H1 (cell line): ENCODE results near the gene GOLIM4. TPM values are rescaled to one million over a fixed set of nuclear protein-coding genes. Genes with fewer than 3 reads are reported as not detected.

ENCODE experiments used
- CTCF ChIA-PET: fragments of 300-600 bp; sonication (Branson Sonifier 250); formaldehyde crosslinking; loops from one replicate; lab custom pipeline; 2021; ENCODE audit not compliant: partially characterized antibody; lab: Charles Lee
- POLR2A ChIA-PET: fragments of 300-600 bp; sonication (Branson Sonifier 250); formaldehyde crosslinking; loops from one replicate; lab custom pipeline; 2021; ENCODE audit warnings: inconsistent platforms; ENCODE audit not compliant: partially characterized antibody; lab: Charles Lee
- DNase-seq, 2 experiments: peaks; one replicate each; pipeline versions ENCODE4 v3.0.0 to v3.0.0-alpha.2; 2010 to 2022; ENCODE audit warnings: low spot score in 2 of 2, low read depth in 1 of 2, mixed read lengths in 1 of 2
- FAIRE-seq: peaks from 2 replicates; lab custom pipeline; 2011; peaks lifted over from hg19 to GRCh38; lab: Jason Lieb, UNC
- H2AFZ ChIP-seq: 2 replicates; pipeline ENCODE4 v1.8.1; 2012; ENCODE audit warnings: low read length, inconsistent platforms
- H2AK5ac ChIP-seq: 2 replicates; pipeline ENCODE4 v1.6.1; 2013; ENCODE audit warnings: low read depth, low read length
- H2BK120ac ChIP-seq: replicated peaks from 2 replicates; pipeline ENCODE3; 2013; ENCODE audit warnings: low read depth, low read length, inconsistent platforms
- H2BK12ac ChIP-seq: 2 replicates; pipeline ENCODE4 v1.6.1; 2013; ENCODE audit warnings: low read depth, low read length
- H2BK15ac ChIP-seq: 2 replicates; pipeline ENCODE4 v1.6.1; 2013; ENCODE audit warnings: low read length
- H2BK20ac ChIP-seq: 2 replicates; pipeline ENCODE4 v1.6.1; 2013; ENCODE audit warnings: low read length
- H2BK5ac ChIP-seq: 2 replicates; pipeline ENCODE4 v1.6.1; 2013; ENCODE audit warnings: low read depth, low read length
- H3K14ac ChIP-seq: 2 replicates; pipeline ENCODE4 v1.6.1; 2013; ENCODE audit warnings: inconsistent platforms; ENCODE audit not compliant: insufficient read length
- H3K18ac ChIP-seq: 2 replicates; pipeline ENCODE4 v1.6.1; 2013; ENCODE audit warnings: low read length; ENCODE audit errors: extremely low read depth
- H3K23ac ChIP-seq: 2 replicates; pipeline ENCODE4 v1.6.1; 2013; ENCODE audit warnings: inconsistent platforms; ENCODE audit not compliant: insufficient read length
- H3K23me2 ChIP-seq: 2 replicates; pipeline ENCODE4 v1.6.1; 2013; ENCODE audit warnings: low read depth, low read length
- H3K27ac ChIP-seq: 2 replicates; pipeline ENCODE4 v1.6.1; 2011; ENCODE audit warnings: low read depth, low read length, inconsistent platforms
- H3K27me3 ChIP-seq, 4 experiments: replicated peaks in 1 of 4; 1 replicate in 1 of 4; 2 replicates in 3 of 4; pipeline versions ENCODE4 v1.6.1 to v1.8.1; 2011 to 2013; ENCODE audit warnings: low read length in 3 of 4, mild to moderate bottlenecking in 3 of 4, inconsistent platforms in 2 of 4, mixed read lengths in 2 of 4, moderate library complexity in 1 of 4; ENCODE audit not compliant: control insufficient read depth in 3 of 4, insufficient read depth in 3 of 4; ENCODE audit errors: extremely low read depth in 1 of 4
- H3K36me3 ChIP-seq, 4 experiments: 2 replicates each; pipeline versions ENCODE4 v1.6.1 to v1.8.1; 2011 to 2013; ENCODE audit warnings: mild to moderate bottlenecking in 4 of 4, low read length in 3 of 4, moderate library complexity in 2 of 4, control low read depth in 1 of 4, inconsistent platforms in 1 of 4; ENCODE audit not compliant: insufficient read depth in 4 of 4, control insufficient read depth in 2 of 4
- H3K4ac ChIP-seq: replicated peaks from 2 replicates; pipeline ENCODE3; 2013; ENCODE audit warnings: low read length, low read depth, mixed read lengths, inconsistent platforms; ENCODE audit not compliant: insufficient read length
- H3K4me1 ChIP-seq, 4 experiments: replicated peaks in 1 of 4; 1 replicate in 1 of 4; 2 replicates in 3 of 4; pipeline versions ENCODE4 v1.6.1 to v1.8.1; 2011 to 2013; ENCODE audit warnings: low read length in 3 of 4, inconsistent platforms in 2 of 4, mixed read lengths in 1 of 4; ENCODE audit not compliant: insufficient read depth in 4 of 4, control insufficient read depth in 3 of 4
- H3K4me2 ChIP-seq, 2 experiments: 2 replicates each; pipeline versions ENCODE4 v1.6.1 to v1.8.1; 2011 to 2013; ENCODE audit warnings: low read depth in 2 of 2, low read length in 2 of 2, control low read depth in 1 of 2, inconsistent platforms in 1 of 2, mild to moderate bottlenecking in 1 of 2; ENCODE audit not compliant: insufficient read depth in 1 of 2
- H3K4me3 ChIP-seq, 4 experiments: fragments of 200-600, 300-600 bp in 1 of 4; sonication (generic), shearing (Covaris generic), sonication (Bioruptor Twin) in 1 of 4; 2 replicates each; pipeline versions ENCODE4 v1.5.1 to v1.8.1; 2011 to 2016; ENCODE audit warnings: low read length in 4 of 4, low read depth in 3 of 4, control low read depth in 2 of 4, inconsistent platforms in 2 of 4, mild to moderate bottlenecking in 2 of 4, mixed read lengths in 1 of 4, moderate library complexity in 1 of 4; ENCODE audit not compliant: insufficient read depth in 2 of 4; ENCODE audit errors: extremely low read depth in 1 of 4
- H3K56ac ChIP-seq: replicated peaks from 2 replicates; pipeline ENCODE3; 2013; ENCODE audit warnings: low read depth, mild to moderate bottlenecking, mixed read lengths, low read length, inconsistent platforms; ENCODE audit not compliant: insufficient read length
- H3K79me1 ChIP-seq: 2 replicates; pipeline ENCODE4 v1.6.1; 2013; ENCODE audit warnings: low read depth, low read length, control low read depth
- H3K79me2 ChIP-seq, 2 experiments: 2 replicates each; pipeline versions ENCODE4 v1.6.1 to v1.8.1; 2012 to 2013; ENCODE audit warnings: low read length in 2 of 2, mild to moderate bottlenecking in 2 of 2, inconsistent platforms in 1 of 2; ENCODE audit not compliant: insufficient read depth in 2 of 2, control insufficient read depth in 1 of 2
- H3K9ac ChIP-seq, 4 experiments: replicated peaks in 1 of 4; 1 replicate in 1 of 4; 2 replicates in 3 of 4; pipeline versions ENCODE4 v1.6.1 to v1.8.1; 2011 to 2013; ENCODE audit warnings: low read depth in 3 of 4, low read length in 3 of 4, control low read depth in 2 of 4, mild to moderate bottlenecking in 2 of 4, moderate library complexity in 2 of 4, inconsistent platforms in 1 of 4; ENCODE audit errors: extremely low read depth in 1 of 4
- H3K9me3 ChIP-seq, 2 experiments: 2 replicates each; pipeline versions ENCODE4 v1.6.1 to v1.8.1; 2012 to 2013; ENCODE audit warnings: mild to moderate bottlenecking in 2 of 2, moderate library complexity in 2 of 2, control low read depth in 1 of 2, inconsistent platforms in 1 of 2, low read depth in 1 of 2, low read length in 1 of 2, mixed read lengths in 1 of 2; ENCODE audit not compliant: insufficient read depth in 2 of 2
- H4K20me1 ChIP-seq, 2 experiments: replicated peaks in 1 of 2; 2 replicates each; pipeline versions ENCODE3 to v1.8.1; 2011 to 2013; ENCODE audit warnings: inconsistent platforms in 2 of 2, low read length in 2 of 2, mild to moderate bottlenecking in 1 of 2; ENCODE audit not compliant: insufficient read depth in 2 of 2, control insufficient read depth in 1 of 2
- H4K5ac ChIP-seq: 2 replicates; pipeline ENCODE4 v1.6.1; 2013; ENCODE audit warnings: low read length, low read depth, mixed read lengths, inconsistent platforms; ENCODE audit not compliant: insufficient read length
- H4K8ac ChIP-seq: 2 replicates; pipeline ENCODE4 v1.8.0; 2013; ENCODE audit warnings: mild to moderate bottlenecking, moderate library complexity, low read length, inconsistent platforms; ENCODE audit not compliant: insufficient read depth; ENCODE audit errors: extremely low read depth
- H4K91ac ChIP-seq: replicated peaks from 2 replicates; pipeline ENCODE3; 2013; ENCODE audit warnings: low read length, mixed read lengths, inconsistent platforms; ENCODE audit not compliant: insufficient read length
- ATF2 ChIP-seq: IDR thresholded peaks from 2 replicates; pipeline ENCODE4 v1.6.1; 2012; ENCODE audit warnings: low read length, inconsistent platforms
- CEBPB ChIP-seq: IDR thresholded peaks from 2 replicates; pipeline ENCODE4 v1.6.1; 2012; ENCODE audit warnings: low read depth, low read length
- E2F6 ChIP-seq: IDR thresholded peaks from 2 replicates; pipeline ENCODE4 v1.6.1; 2012; ENCODE audit warnings: inconsistent platforms
- EZH2 ChIP-seq: fragments of 200-600 bp; sonication (generic); IDR thresholded peaks from 2 replicates; pipeline ENCODE4 v1.7.1; 2012; ENCODE audit warnings: low read depth, mild to moderate bottlenecking, moderate library complexity, low read length, inconsistent platforms; ENCODE audit not compliant: severe bottlenecking
- FOSL1 ChIP-seq: IDR thresholded peaks from 2 replicates; pipeline ENCODE4 v1.6.1; 2011; ENCODE audit warnings: mild to moderate bottlenecking, low read depth, low read length, moderate library complexity; ENCODE audit not compliant: insufficient read depth
- GABPA ChIP-seq: IDR thresholded peaks from 2 replicates; pipeline ENCODE4 v1.6.1; 2011; ENCODE audit warnings: mild to moderate bottlenecking, low read length, moderate library complexity, borderline replicate concordance; ENCODE audit not compliant: insufficient read depth
- POLR2A ChIP-seq, 2 experiments: IDR thresholded peaks; 1 replicate in 1 of 2; 2 replicates in 1 of 2; pipeline ENCODE4 v1.6.1; 2011; ENCODE audit warnings: low read depth in 2 of 2, low read length in 2 of 2, mild to moderate bottlenecking in 2 of 2; ENCODE audit errors: control extremely low read depth in 1 of 2
- SP1 ChIP-seq: IDR thresholded peaks from 2 replicates; pipeline ENCODE4 v1.6.1; 2011; ENCODE audit warnings: low read depth, low read length
- SP4 ChIP-seq: IDR thresholded peaks from 2 replicates; pipeline ENCODE4 v1.6.1; 2012; ENCODE audit warnings: low read length, inconsistent platforms
- WGBS, 2 experiments: shearing (Covaris generic) in 1 of 2; methylation state at CpG; one replicate each; pipeline versions ENCODE4 v1.1.6 to v1.1.7; 2013 to 2015; ENCODE audit warnings: low lambda C conversion rate in 2 of 2, mixed read lengths in 2 of 2, inconsistent platforms in 1 of 2, low coverage in 1 of 2, missing lambda C conversion rate in 1 of 2; ENCODE audit not compliant: insufficient replicate concordance in 2 of 2, insufficient coverage in 1 of 2, insufficient read length in 1 of 2; ENCODE audit errors: extremely low coverage in 1 of 2, missing lambda C conversion rate in 1 of 2; 5-methylcytosine and 5-hydroxymethylcytosine counted together
- polyA plus RNA-seq, 7 experiments: library from polyadenylated mRNA; depleted of rRNA in 3 of 7; stranded (reverse) in 5 of 7; unstranded in 2 of 7; fragments of >200 nt in 5 of 7; fragments of 200-250 nt in 2 of 7; gene quantifications; 1 replicate in 5 of 7; 2 replicates in 1 of 7; 4 replicates in 1 of 7; pipeline versions ENCODE4 v1.2.1 to v1.2.3, GENCODE V29; 2011 to 2013; ENCODE audit warnings: missing spikeins in 2 of 7, mixed read lengths in 2 of 7
- total RNA-seq: library from RNA; stranded (reverse); fragmentation: NEBNext Ultra II Directional; extraction: Animal tissue kit (Norgen Biotek cat#: 25700); gene quantifications from 2 replicates; pipeline ENCODE4 v1.2.1, GENCODE V29; 2021

Gene GOLIM4
- total and polyA plus RNA-seq, 2 of the 8 experiments (the other 6 are each of a cell fraction or from before 2014, with no cell fraction given): 5.6 to 29.7 TPM

- no peaks in the 10 kb centered on the region for H3K9me3 ChIP-seq
- no peak overlapping the region for H2AK5ac ChIP-seq
- no peak overlapping the region for H2BK12ac ChIP-seq
- no peak overlapping the region for H2BK20ac ChIP-seq
- 91% methylated on average over 4 of the region's 4 CpGs; no CpG with 5 or more reads in 1 of the 2 experiments for WGBS, 2 experiments
- no peak overlapping the region for H3K14ac ChIP-seq
- no peak overlapping the region for H3K18ac ChIP-seq
- H3K4me2 ChIP-seq: no peak overlapping the region
- no peak overlapping the region for H3K4ac ChIP-seq
- no peak for TF ChIP-seq SP4
- no peak for TF ChIP-seq EZH2
- no peak for TF ChIP-seq GABPA
- TF ChIP-seq FOSL1: no peak
- no peak for TF ChIP-seq POLR2A (IDR thresholded peaks at IDR 0.05; ENCODE audit: control extremely low read depth in 1 of 2, low read depth in 2 of 2, low read length in 2 of 2)
- no peak for TF ChIP-seq E2F6
- no peak for TF ChIP-seq SP1
- no peak for TF ChIP-seq ATF2
- TF ChIP-seq CEBPB: no peak
- no peak overlapping the region for H2BK15ac ChIP-seq
- ChIA-PET CTCF (interaction anchor here (1.5 kb wide), 1 partner anchor 81 kb away, joined by 4 read pairs; no protein-coding TSS in a partner anchor), POLR2A (no interaction called here)
- H3K56ac ChIP-seq: no peak overlapping the region
- H3K4me1 ChIP-seq: no peaks in the 10 kb centered on the region
- H4K5ac ChIP-seq: no peak overlapping the region
- H2BK120ac ChIP-seq: no peak overlapping the region
- no peaks in the 10 kb centered on the region for H3K79me2 ChIP-seq
- no peak overlapping the region for H3K9ac ChIP-seq
- no peak overlapping the region for H2AFZ ChIP-seq
- no peak overlapping the region for H3K4me3 ChIP-seq
- H4K8ac ChIP-seq: no peak overlapping the region
- H3K23me2 ChIP-seq: no peaks in the 10 kb centered on the region
- H2BK5ac ChIP-seq: no peak overlapping the region
- no peak overlapping the region for H4K91ac ChIP-seq
- H3K27me3 ChIP-seq: no peaks in the 10 kb centered on the region
- no peak for DNase-seq
- FAIRE-seq: no peak
- H3K27ac ChIP-seq: no peak overlapping the region
- H3K23ac ChIP-seq: no peak overlapping the region
- no peaks in the 10 kb centered on the region for H4K20me1 ChIP-seq
- H3K79me1 ChIP-seq: no peaks in the 10 kb centered on the region
- H3K36me3 ChIP-seq: no peaks in the 10 kb centered on the region
Measured at GRCh38 chr3:168121184-168122017, 25.7 kb upstream of the GOLIM4 start.
